Panc1 (cell line): ENCODE results near the gene IFT27. TPM values are rescaled to one million over a fixed set of nuclear protein-coding genes. Genes with fewer than 3 reads are reported as not detected.

Source experiments
- ATAC-seq: fragments of 200-7000 bp; cut with Tn5 transposase; 2 replicates; pipeline ENCODE4 v1.9.1; 2020; ENCODE audit warnings: mild to moderate bottlenecking, moderate library complexity
- BruUV-seq: library from RNA; stranded (reverse); fragments of 400-500 nt; replicated peaks from 2 replicates; lab custom pipeline; 2021; lab: Mats Ljungman, UMichigan
- CTCF ChIA-PET: fragments of 300-600 bp; sonication (Branson Sonifier 250); formaldehyde crosslinking; loops from one replicate; lab custom pipeline; 2022; ENCODE audit warnings: antibody characterized with exemption; lab: Charles Lee
- POLR2A ChIA-PET: fragments of 300-600 bp; sonication (Branson Sonifier 250); formaldehyde crosslinking; loops from one replicate; lab custom pipeline; 2022; ENCODE audit warnings: antibody characterized with exemption; lab: Charles Lee
- DNase-seq: peaks from one replicate; pipeline ENCODE4 v3.0.0-alpha.2; 2010; ENCODE audit warnings: low read depth, low spot score
- H3K27ac ChIP-seq: 2 replicates; pipeline ENCODE4 v1.5.1; 2011; ENCODE audit warnings: mild to moderate bottlenecking, low read length, inconsistent platforms
- H3K27me3 ChIP-seq: fragments of 200-500 bp; sonication (Bioruptor generic); 2 replicates; pipeline ENCODE4 v1.6.0; 2014; ENCODE audit warnings: low read length, inconsistent platforms; ENCODE audit not compliant: control insufficient read depth, insufficient read depth
- H3K36me3 ChIP-seq: fragments of 200-500 bp; sonication (Bioruptor generic); 2 replicates; pipeline ENCODE4 v1.5.1; 2014; ENCODE audit warnings: inconsistent platforms, mild to moderate bottlenecking, low read length, moderate library complexity; ENCODE audit not compliant: control insufficient read depth, insufficient read depth
- H3K4me1 ChIP-seq: 2 replicates; pipeline ENCODE4 v1.5.1; 2011; ENCODE audit warnings: inconsistent platforms, mild to moderate bottlenecking, low read length, moderate library complexity; ENCODE audit not compliant: control insufficient read depth, insufficient read depth
- H3K4me3 ChIP-seq, 2 experiments: 2 replicates each; pipeline ENCODE4 v1.5.1; 2011 to 2012; ENCODE audit warnings: low read depth in 2 of 2, low read length in 2 of 2, mild to moderate bottlenecking in 2 of 2, inconsistent platforms in 1 of 2, moderate library complexity in 1 of 2
- H3K9me3 ChIP-seq: fragments of 200-500 bp; sonication (Bioruptor generic); 2 replicates; pipeline ENCODE4 v1.5.1; 2014; ENCODE audit warnings: low read depth, mild to moderate bottlenecking, inconsistent platforms, low read length, moderate library complexity; ENCODE audit not compliant: control insufficient read depth, insufficient read depth
- CTCF ChIP-seq: fragments of 450-650 bp; IDR thresholded peaks from 2 replicates; pipeline ENCODE4 v1.5.1; 2017; ENCODE audit warnings: mild to moderate bottlenecking
- POLR2AphosphoS5 ChIP-seq: IDR thresholded peaks from 2 replicates; pipeline ENCODE4 v1.6.1; 2012; ENCODE audit warnings: mild to moderate bottlenecking, low read depth, low read length, moderate library complexity
- REST ChIP-seq, 2 experiments: IDR thresholded peaks; 2 replicates each; pipeline ENCODE4 v1.6.1; 2011 to 2012; ENCODE audit warnings: low read depth in 2 of 2, control low read depth in 1 of 2, low read length in 1 of 2, mild to moderate bottlenecking in 1 of 2, moderate library complexity in 1 of 2; ENCODE audit not compliant: insufficient read depth in 1 of 2
- SIN3A ChIP-seq: IDR thresholded peaks from 2 replicates; pipeline ENCODE4 v1.6.1; 2012; ENCODE audit warnings: low read depth, mild to moderate bottlenecking, low read length, moderate library complexity, borderline replicate concordance; ENCODE audit not compliant: insufficient read depth
- TCF7L2 ChIP-seq: IDR thresholded peaks from 2 replicates; pipeline ENCODE4 v1.6.1; 2011; ENCODE audit warnings: mild to moderate bottlenecking, low read depth, low read length, inconsistent platforms
- in situ Hi-C: cut with HindIII; loops from 2 replicates; pipeline ENCODE4 v1.10.0; 2016; ENCODE audit warnings: low sequenced_read_pairs, low pct_unique_long_range_greater_than_20kb
- intact Hi-C: fragments of 100-400 bp; cut with micrococcal nuclease; formaldehyde crosslinking; loops from one replicate; pipeline ENCODE4 v1.10.0; 2022; ENCODE audit not compliant: unreplicated experiment
- total RNA-seq: library from RNA; stranded (reverse); gene quantifications from one replicate; pipeline ENCODE4 v1.2.1, GENCODE V29; 2021; ENCODE audit not compliant: unreplicated experiment

The IFT27 gene
- total RNA-seq, 1 experiment from 2014 or later, result 44.4 TPM

- ATAC-seq, result no peak
- BruUV-seq, result no TSS peak
- Histone ChIP-seq H3K36me3 (no peaks in the 10 kb centered on the region), H3K4me3 (no peak overlapping the region), H3K27me3 (peaks cover 8% of the 10 kb centered on the region; the same call in 1 of the 2 replicates), H3K4me1 (no peaks in the 10 kb centered on the region; the same call in 1 of the 2 replicates), H3K9me3 (no peaks in the 10 kb centered on the region), H3K27ac (no peak overlapping the region)
- TF ChIP-seq REST (IDR thresholded peaks at IDR 0.05; ENCODE audit: insufficient read depth in 1 of 2, low read depth in 2 of 2, low read length in 1 of 2) (no peak), TCF7L2 (no peak), SIN3A (no peak), POLR2AphosphoS5 (no peak), CTCF (no peak)
- POLR2A ChIA-PET, result no interaction called here
- DNase-seq, result no peak
- intact Hi-C loops (no loop called here), in situ Hi-C loops (no loop called here)
- CTCF ChIA-PET, result no interaction called here
Measured at GRCh38 chr22:36817525-36817848, 41.6 kb upstream of the IFT27 start.

GRCh38 chr22:36816636-36817524 lies 41.0 kb upstream of the IFT27 start, which contains the start of gene PVALB:
Gene PVALB (minus strand): TSS chr22:36817035. CDS start chr22:36817005, 30 bp downstream.
- Histone ChIP-seq H3K27me3 (peaks cover 8% of the 10 kb centered on the region; the same call in 1 of the 2 replicates), H3K27ac (no peak within 1 kb of the TSS), H3K9me3 (no peaks in the 10 kb centered on the region), H3K4me3 (peak within 1 kb of the TSS; percentile 14 to 24; a peak in 3 of 4 replicates), H3K4me1 (no peaks in the 10 kb centered on the region; the same call in 1 of the 2 replicates), H3K36me3 (no peaks in the 10 kb centered on the region)
- intact Hi-C loops (no loop called here), in situ Hi-C loops (no loop called here)
- ATAC-seq (peak; percentile 66), DNase-seq (no peak)
- ChIA-PET POLR2A (no interaction called here), CTCF (no interaction called here)
- TF ChIP-seq POLR2AphosphoS5 (no peak), TCF7L2 (no peak), REST (IDR thresholded peaks at IDR 0.05; ENCODE audit: insufficient read depth in 1 of 2, low read depth in 2 of 2, low read length in 1 of 2) (no peak), SIN3A (no peak), CTCF (no peak)
- BruUV-seq, result no TSS peak
